Activated gamma-delta T cell treated with anti-CD3 and anti-CD28 coated beads, Interleukin-2, amount 50 U/mL, for 16 hours (primary cell): ENCODE measurements around the gene UBE2G2.
"Not testable (repeated sequence)": the region's sequence is repeated elsewhere in the genome, so short reads cannot be mapped to it uniquely, and the experiment has no call there.

ENCODE experiments used
- DNase-seq: peaks from one replicate; pipeline ENCODE4 v3.0.0-alpha.2; 2020; ENCODE audit warnings: low read depth

The UBE2G2 gene

DNA sequence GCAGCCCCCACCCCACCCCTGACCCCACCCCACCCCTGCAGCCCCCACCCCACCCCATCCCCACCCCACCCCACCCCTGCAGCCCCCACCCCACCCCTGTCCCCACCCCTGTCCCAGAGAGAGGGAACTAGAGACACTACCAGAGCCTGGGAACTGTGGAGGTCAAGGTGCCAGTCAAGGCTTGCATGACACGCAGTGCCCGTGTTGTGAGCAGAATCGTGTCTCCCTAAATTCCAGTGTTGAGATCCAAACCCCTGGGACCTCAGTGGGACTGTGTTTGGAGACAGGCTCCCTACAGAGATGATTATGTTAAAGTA lies 34.7 kb upstream of the UBE2G2 start:
- no peak for DNase-seq

DNA sequence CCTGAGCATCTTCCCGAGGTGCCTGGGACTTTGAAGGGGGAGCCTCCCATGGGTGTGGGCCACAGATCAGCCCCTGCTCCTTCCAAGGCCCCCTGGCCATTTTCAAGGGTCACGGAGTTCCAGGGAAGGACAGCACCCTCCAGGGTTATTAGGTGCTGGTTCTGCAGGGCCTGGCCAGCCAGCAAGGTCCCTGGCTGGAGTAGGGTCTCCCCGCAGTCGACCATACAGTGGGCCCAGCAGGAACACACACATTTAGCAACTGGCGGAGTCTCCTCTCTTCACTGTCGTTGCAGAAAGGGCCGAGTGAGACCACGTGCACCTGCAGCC lies 34.0 kb upstream of the UBE2G2 start:
- no peak for DNase-seq

DNA sequence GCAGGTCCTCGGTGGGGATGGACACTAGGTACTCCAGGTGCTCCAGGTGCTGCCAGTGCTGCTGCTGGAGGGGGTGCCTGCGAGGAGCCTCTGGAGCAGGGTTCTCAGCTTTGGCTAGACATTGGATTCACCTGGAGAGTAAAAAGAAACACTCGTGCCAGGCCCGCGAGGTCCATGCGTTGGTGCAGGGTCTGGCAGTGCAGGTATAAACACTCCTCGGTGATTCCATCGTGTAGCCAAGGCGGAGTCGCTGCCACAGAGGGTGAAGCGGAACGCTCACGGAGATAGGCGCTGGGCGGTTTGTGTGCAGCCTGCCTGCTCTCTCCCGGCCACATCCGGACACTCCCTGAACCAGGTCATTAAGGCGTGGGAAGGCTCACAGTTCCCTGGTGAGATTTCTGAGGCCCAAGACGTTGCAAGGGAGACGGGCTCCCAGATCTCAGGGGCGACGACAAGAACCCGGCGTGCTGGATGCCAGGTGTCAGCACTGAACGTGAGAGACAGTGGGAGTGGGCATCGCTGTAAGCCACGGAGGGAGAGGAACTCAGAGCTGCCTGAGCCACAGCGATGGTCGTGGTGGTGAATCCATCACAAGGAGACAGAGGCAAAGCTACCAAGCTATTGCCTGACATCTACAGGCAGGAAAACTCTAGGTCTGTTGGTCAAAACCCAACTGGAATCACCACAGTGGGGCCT lies 33.5 kb upstream of the UBE2G2 start:
- no peak for DNase-seq

DNA sequence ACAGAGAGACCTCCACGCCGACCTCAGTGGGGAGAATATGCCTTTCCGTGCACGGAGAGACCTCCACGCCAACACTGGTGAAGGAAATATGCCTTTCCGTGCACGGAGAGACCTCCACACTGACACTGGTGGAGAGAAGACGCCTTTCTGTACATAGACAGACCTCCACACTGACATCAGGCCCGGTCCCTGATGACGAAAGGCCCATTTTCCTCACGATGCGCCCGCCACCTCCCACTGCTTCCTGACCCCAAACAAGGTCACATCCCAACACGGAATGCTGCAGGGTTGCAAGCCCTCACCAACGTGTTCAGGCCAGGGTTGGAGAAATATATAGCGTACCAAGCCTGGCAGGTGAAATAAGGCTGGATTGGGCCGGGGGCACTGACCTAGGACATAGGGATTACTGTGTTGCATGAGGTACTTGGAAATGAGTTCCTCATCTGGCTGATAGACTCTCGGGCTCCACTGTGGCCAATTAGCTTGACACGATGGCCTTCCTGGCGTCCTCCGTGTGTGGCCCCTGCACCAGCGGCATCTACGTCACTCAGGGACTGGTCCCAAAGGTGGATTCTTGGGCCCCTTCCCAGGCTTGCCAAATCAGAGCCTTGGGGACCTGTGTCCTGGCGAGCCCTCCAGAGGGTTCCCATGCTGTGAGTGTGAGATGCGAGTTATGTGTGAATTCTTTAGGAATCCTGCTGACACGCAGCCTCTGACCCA lies 32.8 kb upstream of the UBE2G2 start:
- no peak for DNase-seq

DNA sequence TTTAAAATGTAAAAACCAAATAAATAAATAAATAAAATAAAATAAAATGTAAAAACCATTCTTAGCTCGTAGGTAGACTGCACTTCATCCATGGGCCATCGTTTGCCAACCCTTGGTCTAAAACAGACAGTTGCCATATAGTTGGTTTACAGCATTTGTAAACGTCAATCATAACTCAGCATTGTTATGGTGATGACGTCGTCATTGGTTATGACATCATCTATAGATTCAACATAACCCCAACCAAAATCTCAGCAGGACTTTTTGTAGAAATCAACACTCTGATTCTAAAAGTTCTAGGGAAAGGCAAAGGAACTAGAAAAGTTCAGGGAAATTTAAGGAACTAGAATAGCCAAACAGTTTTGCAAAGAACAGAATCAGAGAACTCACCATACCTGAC lies 32.0 kb upstream of the UBE2G2 start:
- no peak for DNase-seq

DNA sequence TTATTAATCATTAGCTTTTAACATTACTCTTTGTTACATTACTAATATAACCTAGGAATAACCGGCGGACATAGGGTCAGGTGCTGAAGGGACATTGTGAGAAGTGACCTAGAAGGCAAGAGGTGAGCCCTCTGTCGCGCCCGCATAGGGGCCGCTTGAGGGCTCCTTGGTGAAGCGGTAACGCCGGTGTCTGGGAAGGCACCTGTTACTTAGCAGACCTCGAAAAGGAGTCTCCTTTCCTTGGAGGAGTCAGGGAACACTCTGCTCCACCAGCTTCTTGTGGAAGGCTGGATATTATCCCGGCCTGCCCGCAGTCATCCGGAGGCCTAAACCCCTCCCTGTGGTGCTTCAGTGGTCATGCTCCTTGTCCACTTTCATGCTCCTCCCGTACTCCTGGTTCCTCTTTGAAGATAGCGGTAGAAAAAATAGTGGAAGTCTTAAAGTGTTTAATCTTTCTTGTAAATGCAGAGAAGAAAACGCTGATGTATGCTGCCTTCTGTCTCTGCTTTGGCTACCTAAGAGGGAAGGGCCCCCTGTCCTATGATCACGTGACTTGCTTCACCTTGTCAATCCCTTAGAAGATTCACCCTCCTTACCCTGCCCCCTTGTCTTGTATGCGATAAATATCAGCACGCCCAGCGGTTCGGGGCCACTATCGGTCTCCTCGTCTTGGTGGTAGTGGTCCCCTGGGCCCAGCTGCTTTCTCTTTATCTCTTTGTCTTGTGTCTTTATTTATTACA lies 31.1 kb upstream of the UBE2G2 start:
- DNase-seq, result not testable (repeated sequence)

DNA sequence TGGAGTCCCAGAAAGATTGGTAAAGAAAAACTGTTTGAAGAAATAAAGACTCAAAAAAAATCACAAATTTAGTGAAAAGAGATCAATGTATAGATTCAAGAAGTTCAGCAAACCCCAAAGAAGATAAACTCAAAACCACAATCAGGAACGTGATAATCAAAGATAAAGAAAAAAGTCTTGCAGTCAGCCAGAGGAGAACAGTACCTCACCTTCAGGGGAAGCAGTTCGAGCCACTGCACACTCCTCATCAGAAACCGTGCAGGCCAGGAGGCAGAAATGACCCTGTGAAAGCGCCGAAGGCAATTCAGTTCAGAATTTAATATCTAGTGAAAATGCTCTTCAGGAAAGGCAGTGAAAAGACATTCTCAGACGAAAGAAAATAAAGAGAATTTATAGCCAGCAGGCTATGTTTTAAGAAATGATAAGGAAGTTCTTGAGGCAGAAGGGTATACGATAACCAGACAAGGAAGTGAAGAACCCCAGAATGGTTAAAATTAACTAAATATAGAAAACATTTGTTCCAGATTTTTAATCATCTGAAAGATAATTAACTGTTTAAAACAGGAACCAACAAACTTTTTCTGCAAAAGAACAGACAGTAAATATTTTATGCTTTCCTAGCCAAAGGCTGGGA lies 29.7 kb upstream of the UBE2G2 start:
- no peak for DNase-seq

DNA sequence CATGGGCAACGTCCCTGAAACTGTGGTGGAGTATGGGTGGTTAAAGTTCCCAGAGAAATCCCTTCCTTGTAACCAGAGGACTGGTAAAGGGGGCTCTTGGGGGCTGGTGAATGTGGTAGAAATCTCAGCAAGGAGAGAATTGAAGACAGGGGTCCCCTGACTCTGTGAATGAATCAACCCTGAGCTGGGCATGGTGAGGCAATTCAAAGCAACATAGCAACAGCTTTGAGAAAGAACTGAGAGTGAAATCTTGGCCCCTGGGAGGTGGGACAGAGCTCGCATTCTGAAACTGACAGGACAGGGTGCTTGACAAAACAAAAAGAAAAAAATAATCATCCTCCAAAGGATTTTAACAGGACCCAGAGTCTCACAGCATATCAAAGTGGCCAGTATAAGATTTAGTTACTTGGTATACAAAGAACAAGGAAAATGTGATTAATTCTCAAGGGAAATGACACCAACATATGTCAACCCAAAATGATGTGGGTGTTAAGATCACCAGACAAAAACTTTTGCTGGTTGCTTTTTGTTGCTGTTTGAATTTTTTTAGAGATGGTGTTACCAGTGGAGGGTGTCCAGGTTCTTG lies 28.0 kb upstream of the UBE2G2 start:
- no peak for DNase-seq

DNA sequence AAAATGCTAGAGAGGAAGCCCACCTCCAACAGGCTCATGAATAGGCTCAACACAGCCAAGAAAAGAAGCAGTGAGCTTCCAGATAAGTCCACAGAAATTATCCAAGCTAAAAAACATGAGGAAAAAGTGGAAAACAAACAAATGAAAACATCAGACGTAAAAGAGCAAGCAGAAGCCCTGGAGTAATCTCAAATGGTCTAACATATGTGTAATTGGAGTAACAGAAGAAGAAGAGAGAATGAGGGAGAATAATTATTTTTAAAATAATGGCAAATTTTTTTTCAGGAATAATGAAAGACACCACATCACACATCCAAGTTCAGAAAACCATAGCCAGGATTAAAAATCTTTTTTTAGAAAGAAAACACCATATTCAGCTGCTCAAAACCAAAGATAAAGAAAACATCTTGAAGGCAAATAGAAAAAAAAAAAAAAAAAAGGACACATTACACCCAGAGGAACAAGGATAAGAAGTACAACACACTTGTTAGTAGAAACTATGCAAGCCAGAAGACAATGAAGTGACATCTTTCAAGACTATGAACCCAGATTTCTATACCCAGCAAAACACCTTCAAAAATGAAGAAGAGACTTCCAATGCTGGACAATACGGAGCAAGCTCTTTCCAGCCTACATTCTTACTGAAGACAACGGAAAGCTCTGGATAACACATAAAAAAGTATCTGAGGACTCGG lies 26.9 kb upstream of the UBE2G2 start:
- no peak for DNase-seq

DNA sequence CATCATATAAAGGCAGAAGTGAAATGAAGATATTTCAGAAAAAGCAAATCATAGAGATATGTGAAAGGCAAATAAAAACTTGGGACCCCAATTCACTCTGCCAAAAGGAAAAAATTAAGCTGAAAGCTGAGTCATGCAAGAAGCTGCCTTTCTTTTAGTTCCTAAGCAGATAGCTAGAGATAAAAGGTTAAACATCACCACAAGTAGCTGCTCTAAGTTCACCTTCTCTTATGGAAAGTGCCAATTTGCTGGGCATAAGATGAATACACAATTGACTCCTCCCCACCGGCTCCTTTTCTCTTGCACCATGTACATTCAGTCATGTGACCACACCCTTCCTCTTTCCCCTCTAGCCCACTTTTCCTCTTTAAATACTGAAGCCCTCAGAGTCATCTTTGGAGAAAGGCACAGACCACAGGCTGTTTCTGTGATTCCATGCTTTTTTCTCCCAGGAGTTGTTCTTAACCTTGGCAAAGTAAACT lies 21.6 kb upstream of the UBE2G2 start:
- no peak for DNase-seq

DNA sequence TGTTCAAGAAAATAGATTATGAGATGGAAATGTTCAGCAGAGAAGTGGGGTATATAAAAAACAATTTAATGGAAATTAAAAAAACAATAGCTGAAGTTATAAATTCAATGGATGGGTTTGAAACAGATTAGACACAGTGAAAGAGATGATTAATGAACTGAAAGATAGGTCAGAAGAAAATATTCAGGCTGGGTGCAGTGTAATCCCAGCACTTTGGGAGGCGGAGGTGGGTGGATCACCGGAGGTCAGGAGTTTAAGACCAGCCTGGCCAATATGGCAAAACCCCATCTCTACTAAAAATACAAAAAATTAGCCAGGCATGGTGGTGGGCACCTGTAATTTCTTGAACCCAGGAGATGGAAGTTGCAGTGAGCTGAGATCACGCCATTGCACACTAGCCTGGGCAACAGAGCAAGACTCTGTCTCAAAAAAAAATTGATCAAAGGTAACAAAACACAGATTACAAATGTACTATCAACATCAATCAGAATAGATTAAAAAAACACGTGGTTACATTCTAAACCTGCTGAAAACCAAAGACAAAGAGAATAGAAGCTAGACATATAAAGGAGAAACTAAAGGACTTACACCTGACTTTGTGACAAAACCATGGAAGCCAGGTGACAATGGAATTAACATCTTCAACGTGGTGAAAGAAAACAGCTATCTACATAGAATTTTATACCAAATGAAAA lies 21.0 kb upstream of the UBE2G2 start:
- DNase-seq, result no peak

DNA sequence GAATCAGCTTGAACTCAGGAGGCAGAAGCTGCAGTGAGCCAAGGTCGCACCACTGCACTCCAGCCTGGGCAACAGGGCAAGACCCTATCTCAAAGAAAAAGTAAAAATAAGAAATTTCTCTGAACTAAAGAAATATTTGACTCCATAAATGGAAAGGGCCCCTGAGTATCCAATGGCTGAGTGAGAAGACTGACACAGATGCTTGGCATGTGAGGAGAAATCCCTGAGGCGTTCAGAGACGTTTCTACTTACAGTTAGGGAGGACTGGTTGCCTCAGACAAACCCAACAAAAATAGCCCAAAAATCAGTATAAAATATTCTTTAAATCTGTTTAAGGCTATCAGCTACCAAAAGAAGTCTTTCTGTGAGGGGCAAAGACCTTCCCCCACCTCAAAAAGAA lies 19.2 kb upstream of the UBE2G2 start:
- DNase-seq, result no peak

DNA sequence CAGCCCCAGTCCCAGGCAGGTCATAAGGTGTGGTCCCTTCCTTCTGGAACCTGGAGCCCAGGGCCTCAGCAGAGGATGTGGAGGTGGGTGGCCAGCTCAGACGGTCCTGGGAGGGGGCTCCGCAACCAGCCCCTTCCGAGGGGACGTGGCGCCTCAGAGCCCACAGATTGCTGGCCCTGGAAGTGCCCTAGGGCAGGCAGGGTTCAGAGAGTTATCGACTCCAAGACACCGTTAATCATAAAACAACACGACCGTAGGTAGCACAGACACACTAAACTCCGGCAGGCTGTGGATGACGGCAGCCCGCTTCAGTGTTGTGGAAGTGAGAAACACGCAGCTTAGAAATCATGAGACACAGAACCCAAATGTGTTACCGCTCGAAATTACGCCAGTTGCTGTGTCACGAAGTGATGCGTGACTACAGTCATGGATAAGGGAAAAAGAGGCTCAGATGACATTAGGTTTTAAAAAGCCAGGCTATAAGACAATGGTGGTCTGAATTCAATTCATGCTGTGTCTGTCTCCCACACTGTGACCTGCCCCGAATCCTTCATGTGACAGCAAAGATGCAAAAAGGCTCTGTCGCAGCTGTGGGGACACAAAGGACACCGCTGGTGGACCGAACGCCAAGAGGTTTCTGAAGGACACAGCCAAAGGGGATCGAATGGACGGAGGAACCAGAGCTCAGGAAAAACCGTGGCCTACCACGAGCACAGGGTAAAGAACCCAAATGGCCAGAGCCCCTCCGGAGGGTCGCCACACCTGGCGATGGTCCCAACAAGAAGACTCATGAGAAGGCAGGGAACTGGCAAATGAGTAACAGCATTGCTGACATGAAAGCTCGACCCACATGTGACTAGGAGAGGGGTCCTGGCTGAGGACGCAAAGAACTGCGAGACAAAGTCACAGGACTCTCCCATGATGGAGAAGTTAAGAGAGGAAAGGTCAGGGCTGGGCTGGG lies 17.9 kb upstream of the UBE2G2 start:
- DNase-seq, result no peak

DNA sequence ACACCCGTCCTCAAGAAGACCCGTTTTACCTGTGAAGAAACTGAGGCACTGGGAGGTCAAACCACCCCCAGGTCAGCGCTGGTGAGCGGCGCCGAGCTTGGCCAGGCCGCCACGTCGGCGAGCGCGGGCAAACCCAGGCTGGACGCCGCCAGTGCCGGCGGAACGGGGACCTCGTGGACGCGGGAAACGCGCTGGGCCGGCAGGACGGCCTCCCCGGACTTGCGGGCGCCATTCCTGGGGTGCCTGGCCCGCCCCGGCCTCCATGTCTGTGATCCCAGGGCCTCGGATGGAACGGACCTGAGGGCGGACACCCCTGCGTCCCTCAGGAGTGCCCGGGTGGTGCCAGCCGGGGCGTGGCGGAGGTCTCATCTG lies 17.0 kb upstream of the UBE2G2 start:
- no peak for DNase-seq

DNA sequence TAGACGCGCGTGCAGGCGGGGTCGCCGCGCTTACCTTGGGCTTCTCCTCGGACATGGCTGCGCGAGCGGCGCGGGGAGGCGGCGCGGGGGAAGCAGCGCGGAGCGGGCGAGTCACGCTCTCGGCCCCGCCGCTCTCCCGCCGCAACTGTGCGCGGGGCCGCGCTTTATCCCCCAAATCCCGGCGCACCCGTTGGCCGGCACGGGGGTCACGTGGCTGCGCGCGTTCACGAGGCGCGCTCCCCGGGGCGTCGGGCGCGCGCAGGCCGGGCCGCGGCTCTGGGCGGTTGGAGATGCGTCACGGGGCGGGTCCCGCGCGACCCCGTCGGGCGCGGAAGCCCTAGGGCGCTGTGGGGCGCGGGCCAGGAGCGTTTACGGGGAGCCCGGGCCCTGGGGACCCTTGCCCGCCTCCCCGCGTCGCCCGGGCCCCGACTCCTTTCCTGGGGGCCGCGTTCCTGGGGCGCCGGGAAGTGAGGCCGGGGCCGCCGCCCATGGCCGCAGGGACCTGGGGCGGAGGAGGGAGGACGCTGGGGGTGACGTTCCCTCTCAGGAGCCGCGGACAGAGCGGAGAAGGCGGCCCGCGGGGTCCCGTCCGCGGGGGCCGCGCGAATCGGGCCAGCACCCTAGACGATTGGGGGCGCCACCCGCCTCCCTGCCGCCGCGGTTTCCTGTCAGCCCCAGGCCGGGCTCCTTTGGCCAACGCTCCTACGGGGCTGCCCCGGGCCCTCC lies 16.5 kb upstream of the UBE2G2 start, which contains the start of gene SUMO3:
SUMO3 (minus strand) TSS at position 149 of the 726 bp plus-strand sequence; CDS start at position 55, 94 bp downstream.
- DNase-seq, result peak; percentile 73

DNA sequence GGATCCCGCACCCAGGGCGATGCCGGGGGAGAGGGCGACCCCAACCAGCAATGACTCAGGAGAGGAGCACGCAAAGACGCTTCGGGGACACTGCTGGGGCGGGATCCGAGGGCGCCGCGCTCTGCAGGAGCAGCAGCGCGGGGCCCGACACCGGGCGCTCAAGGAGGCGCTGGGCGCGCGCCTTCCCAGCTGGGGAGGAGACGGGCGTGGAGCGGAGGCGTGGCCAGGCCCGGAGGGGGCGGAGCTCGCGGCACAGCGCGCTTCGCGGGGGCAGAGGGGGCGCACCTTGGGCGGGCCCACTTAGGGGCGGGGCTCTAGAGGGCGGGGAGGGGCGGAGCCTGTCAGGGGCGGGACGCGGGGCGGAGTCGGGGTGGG lies 15.9 kb upstream of the UBE2G2 start:
- DNase-seq, result peak; percentile 87

DNA sequence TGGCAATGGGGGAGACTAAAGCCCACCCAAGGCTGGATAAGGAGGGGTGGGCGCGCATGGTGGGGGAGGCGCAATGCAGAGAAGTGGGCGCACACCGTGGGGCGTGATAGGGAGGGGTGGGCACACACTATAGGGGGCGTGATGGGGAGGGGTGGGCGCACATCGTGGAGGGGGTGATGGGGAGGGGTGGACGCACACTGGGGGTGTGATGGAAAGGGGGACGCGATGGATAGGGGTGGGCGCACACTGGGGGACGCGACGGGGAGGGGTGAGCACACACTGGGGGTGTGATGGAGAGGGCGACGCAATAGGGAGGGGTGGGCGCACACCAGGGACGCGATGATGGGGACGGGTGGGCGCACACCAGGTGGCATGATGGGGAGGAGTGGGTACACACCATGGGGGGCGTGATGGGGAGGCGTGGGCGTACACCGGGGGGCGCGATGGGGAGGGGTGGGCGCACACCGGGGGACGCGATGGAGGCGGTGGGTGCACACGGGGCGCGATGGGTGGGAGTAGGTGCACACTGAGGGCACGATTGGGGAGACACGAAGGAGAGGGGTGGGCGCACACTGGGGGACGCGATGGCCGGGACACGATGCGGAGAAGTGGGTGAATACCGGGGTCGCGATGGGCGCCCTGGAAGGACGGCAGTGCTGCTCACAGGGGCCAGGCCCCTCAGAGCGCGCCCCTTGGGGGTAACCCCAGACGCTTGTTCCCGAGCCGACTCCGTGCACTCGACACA lies 15.3 kb upstream of the UBE2G2 start:
- DNase-seq, result no peak

DNA sequence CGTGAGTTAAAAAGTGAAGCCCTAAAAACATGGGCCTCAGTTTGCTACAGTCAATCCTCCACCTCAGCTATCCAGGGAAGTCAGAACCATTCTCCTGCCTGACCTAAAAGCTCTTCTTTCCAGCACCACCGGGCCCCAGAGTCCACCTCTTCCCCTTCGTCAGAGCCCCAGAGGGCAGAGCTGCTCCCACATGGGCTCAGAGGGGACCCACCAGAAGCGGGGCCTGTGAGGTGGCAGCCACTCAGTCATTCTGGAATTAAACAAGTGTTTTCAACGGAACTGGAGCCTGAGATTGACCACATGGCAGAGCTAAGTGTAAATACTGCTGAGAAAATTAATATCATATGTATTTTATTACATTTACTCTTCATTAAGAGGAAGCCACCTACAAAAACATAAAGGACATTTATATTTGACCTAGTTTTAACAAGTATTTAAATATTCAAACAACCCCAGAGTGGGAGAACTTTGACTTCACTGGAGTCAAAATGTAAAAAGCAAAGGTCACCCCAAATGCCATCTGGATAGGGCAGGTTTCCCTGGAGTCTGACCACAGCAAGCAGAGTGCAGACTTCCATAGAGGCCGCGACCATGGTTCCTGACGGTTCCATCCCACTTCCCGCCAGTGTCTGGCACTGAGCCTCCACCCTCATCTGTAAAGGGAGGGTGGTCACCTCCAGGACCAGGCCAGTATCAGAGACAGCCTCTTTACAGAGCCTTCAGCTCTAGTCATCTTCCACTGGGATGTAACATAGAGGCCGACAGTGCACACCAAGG lies 14.4 kb upstream of the UBE2G2 start:
- DNase-seq, result no peak
